Mammary epithelial cell (primary cell): Measurements from ENCODE around the gene EDEM2.

Source experiments
- CTCF ChIP-seq, 2 donors: IDR thresholded peaks in 1 of 2; conservative IDR thresholded peaks in 1 of 2; 2 replicates each; pipeline ENCODE4 v1.5.1; 2011 to 2012; ENCODE audit warnings: inconsistent platforms in 2 of 2, low read length in 2 of 2, mild to moderate bottlenecking in 2 of 2, control low read depth in 1 of 2, low read depth in 1 of 2; ENCODE audit not compliant: insufficient read depth in 1 of 2; ENCODE audit errors: extremely low read depth in 1 of 2
- EZH2 ChIP-seq: IDR thresholded peaks from 2 replicates; pipeline ENCODE4 v1.6.1; 2012; ENCODE audit warnings: low read length, inconsistent platforms, borderline replicate concordance

GRCh38 chr20:35187584-35188190, 40.6 kb upstream of the EDEM2 start:
- TF ChIP-seq CTCF (conservative IDR thresholded peaks at IDR 0.05 in 1 of 2, IDR thresholded peaks at IDR 0.05 in 1 of 2; ENCODE audit: extremely low read depth in 1 of 2, insufficient read depth in 1 of 2, low read depth in 1 of 2, low read length in 2 of 2) (no peak), EZH2 (no peak)
